Activated CD4-positive, alpha-beta T cell treated with anti-CD3 and anti-CD28 coated beads, Interleukin-2, Interleukin-6, amounts not matched to agents 100 ng/mL and 50 ng/mL, durations not matched to agents 16 hours and 8 hours (primary cell): Measurements from ENCODE around the gene ITGB1.
"Not testable (repeated sequence)": the region's sequence is repeated elsewhere in the genome, so short reads cannot be mapped to it uniquely, and the experiment has no call there.

Experiments used
- DNase-seq: peaks from one replicate; pipeline ENCODE4 v3.0.0-alpha.2; 2020

The ITGB1 gene

DNA sequence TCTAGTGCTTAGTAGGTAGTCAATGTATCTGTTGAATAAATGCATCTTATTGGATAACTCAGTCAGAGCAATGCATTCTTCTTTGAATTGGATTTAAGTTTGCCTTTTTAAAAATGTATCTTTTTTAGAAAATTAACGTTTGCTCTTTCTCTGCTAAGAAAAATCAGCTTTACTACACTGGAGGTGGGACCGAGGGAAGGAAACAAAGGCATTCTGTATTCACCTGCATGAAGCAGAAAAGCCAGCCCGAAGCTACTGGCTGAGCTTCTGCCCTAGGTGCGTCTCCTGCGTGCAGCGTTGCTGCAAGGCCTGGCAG lies 22.2 kb upstream of the ITGB1 start:
- DNase-seq: no peak

DNA sequence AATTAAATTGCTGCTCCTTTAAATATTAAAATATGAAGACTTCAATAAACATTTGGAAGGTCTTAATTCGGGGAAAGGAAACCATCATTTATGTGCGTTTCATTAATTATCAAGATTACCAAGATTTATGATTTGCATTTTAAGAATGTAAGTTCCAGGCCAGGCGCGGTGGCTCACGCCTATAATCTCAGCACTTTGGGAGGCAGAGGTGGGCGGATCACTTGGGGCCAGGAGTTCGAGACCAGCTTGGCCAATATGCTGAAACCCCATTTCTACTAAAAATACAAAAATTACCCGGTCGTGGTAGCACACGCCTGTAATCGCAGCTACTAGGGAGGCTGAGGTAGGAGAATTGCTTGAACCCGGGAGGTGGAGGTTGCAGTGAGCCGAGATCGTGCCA lies 21.7 kb upstream of the ITGB1 start:
- not testable (repeated sequence) for DNase-seq

DNA sequence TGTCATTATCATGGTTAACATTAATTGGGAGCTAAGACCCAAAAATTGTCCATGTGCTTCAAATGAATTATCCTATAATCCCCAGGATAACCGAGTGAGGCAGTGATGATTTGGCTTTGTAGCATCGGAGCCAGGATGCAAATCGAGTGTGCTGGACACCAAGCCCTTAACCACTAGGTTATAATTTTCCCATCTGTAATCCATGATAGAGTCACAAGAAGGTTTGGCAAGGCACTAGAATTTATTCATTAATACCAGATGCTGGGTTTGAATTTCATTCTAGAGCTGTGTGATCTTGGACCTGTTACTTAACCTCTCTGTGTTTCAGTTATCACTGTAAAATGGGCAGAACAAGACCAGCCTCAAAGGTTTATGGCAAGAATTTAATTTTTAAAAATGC lies 21.0 kb upstream of the ITGB1 start:
- DNase-seq: no peak

GRCh38 chr10:32977846-32978809 lies 20.1 kb upstream of the ITGB1 start:
- not testable (repeated sequence) for DNase-seq

- no peak for DNase-seq
Observed at GRCh38 chr10:32976338-32976737, 18.3 kb upstream of the ITGB1 start.

DNA sequence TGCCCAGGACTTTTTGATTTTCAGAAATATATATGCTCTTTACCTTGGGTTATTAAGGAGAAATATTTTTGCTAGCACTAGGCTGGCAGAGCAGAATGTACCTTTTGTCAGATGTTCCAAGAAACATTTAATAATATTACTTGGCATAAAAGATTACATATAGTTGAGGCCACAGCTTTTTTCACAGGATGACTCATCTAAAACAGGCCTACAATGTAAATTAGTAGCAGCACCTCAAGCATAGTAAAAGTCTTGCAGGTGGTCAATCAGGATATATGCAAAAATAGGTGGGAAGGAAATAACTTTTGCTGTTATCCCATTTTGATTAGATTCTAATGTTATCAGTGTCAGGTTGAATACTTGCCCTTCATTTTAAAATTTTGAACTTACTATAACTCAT lies 14.9 kb upstream of the ITGB1 start:
- no peak for DNase-seq

DNA sequence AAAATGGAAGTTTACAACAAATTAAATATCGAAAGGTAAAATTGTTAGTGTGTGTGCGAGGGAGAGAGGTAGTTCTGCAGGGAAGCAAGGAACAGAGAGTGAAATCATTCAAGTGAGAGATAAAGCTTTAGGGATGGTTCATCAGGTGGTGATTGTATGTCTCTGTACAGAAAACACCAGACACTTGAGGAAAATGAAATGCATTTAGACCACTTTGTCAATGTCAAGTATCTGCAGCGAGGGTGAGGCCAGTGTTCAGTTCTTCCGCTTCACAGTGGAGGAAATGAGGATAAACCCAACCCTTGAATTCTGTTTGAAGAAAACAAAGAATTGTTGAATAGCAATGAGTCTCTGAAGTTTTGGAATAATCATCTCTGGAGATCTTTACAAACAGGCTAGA lies 14.4 kb upstream of the ITGB1 start:
- no peak for DNase-seq

GRCh38 chr10:32971536-32972091 lies 13.6 kb upstream of the ITGB1 start:
- DNase-seq: no peak

DNA sequence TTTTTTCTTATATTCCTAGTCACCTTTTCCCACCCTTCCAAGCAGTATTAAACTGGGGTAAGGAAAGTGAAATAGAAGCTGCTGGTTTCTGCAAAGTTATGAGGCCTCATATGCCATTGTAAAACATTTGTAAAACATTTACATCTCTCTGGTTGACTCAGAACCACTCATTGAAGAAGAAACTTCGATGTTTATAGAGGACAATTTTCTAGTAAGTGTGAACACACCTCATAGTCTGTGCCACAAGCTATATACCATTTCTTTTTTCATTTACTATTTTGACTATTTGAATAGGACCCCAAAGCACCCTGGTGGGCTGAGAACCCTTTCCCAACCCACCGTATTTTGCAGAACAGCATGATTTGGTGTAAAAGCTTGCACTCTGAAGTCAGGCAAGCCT lies 12.9 kb upstream of the ITGB1 start:
- DNase-seq: no peak

DNA sequence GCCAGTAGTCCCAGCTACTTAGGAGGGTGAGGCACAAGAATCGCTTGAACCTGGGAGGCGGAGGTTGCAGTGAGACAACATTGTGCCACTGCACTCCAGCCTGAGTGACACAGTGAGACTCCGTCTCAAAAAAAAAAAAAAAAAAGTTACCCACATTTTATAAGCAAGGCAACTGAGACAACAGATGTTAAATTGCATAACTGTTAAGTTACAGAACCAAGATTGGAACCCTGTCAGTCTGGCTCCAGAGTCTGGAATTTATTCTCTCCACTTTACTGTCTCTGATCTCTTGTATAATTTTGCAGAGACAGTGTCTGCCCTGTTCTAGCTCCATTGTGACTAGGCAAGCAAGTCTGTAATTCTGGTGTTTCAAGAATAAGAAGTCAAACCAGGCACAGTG lies 6.2 kb upstream of the ITGB1 start:
- DNase-seq: no peak

DNA sequence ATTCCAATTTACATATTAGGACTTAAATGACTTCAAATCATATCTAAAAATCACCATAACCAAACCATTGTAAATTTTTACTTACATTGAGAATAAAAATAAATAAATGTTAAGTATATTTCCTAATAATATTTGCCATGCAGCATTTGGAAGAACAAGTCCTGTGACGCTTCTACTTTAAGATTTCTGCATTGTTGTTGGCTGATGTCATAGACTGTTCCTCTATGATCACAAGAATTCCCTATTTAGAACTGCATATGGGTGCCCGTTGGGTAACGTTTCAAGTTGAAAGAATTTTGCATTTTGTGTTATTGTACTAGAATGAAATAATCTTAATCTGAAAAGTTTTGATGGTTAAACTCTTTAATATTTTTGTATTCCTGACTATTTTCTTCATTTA lies 5.1 kb upstream of the ITGB1 start:
- no peak for DNase-seq

DNA sequence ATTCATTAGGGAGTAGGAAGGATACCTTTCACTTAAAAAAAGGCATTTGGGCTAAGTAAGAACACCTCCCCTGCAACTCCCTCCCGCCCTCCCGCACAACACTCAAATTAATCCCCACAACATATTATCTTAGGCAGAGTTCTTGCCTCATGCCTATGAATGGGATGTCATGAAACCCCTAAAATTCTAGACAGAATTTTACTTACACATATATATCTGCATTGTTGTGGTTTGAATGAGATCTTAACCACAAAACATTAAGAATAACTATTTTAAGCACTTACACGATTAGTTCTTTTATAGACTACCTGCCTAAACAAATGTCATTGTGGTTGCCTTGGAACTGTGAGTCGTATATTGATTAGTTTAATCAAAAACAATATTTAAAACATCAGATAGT lies 4.5 kb upstream of the ITGB1 start:
- no peak for DNase-seq

- no peak for DNase-seq
Observed at GRCh38 chr10:32961895-32962369, 3.9 kb upstream of the ITGB1 start.

DNA sequence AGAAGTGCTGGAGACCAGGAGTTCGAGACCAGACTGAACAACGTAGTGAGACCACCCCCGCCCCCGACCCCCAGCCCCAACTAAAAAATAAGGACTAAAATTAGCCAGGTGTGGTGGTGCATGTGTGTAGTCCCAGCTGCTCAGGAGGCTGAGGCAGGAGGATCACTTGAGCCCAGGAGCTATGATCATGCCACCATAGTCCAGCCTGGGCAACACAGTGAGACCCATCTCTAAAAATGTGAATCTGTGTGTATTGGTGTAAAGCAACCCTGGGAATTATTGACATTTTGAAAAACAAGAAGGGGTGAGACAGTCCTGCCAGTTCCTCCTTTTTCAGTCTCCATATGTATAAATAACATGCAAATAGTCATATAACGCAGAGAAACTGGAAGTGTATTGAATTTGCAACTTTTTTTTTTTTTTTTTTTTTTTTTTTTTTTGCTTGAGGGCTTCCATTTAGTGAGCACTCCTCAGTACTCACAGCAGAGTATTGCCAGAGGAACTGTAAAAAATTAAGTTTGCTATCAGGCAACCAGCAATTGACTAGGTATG lies 3.4 kb upstream of the ITGB1 start:
- no peak for DNase-seq

GRCh38 chr10:32960022-32960421 lies 2.0 kb upstream of the ITGB1 start:
- no peak for DNase-seq

GRCh38 chr10:32959006-32959920 lies 1.2 kb upstream of the ITGB1 start:
- DNase-seq: peak; percentile 86

DNA sequence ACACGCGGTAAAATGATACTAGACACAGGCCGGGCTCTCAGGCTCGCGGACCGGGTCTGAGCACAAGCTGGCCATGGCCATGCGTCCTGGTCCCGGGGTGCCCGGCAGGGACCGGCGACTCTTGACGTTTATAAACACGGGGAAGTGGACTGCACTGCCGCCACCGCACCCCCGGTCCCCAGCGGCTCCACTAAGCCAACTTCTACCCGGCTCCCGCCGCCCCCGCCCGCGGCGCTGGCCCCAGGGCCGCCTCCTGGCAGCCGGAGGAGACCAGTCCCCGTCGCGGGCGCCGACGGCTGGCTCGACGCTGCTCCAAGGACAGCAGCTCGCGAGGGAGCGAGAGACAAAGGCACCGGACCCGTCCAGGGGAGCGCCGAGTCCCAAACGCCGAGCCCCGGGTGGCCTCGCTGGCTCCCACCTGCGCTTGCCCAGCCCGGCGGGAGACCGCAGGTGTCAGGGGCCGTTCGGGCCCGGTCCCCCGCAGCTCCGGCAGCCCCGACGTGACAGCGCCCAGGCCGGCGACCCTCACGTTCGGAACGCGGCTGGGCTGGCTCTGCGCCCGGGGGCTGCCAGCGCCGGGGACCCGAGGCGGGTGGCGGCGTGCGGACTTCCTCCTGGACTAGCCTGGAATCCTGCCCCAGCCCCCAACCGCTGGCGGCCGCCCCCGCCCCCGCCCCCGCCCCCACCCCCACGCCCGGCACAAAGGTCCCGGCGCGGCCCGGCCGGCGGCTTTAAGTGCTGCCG lies 517 bp downstream of the ITGB1 start:
- DNase-seq: peak; percentile 54

GRCh38 chr10:32956365-32957197 lies 1.4 kb downstream of the ITGB1 start:
- DNase-seq: no peak

DNA sequence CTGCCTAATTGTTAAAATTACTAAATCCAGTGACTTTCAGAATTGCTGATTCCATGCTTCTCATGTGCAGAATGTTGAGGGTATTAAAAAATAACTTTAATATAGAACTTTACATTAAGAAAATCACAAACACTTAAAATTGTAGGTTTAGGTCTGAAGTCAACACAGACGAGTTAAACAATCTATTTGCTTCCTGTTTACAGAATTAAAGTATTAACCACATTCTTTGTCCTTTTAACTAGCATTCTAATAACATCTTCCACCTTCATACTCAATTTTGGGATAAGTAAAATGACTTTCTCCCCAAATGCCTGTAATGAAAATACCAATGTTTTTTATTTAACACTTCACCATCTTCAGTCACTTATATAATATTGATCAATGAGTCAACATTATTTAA lies 2.2 kb downstream of the ITGB1 start:
- DNase-seq: no peak

DNA sequence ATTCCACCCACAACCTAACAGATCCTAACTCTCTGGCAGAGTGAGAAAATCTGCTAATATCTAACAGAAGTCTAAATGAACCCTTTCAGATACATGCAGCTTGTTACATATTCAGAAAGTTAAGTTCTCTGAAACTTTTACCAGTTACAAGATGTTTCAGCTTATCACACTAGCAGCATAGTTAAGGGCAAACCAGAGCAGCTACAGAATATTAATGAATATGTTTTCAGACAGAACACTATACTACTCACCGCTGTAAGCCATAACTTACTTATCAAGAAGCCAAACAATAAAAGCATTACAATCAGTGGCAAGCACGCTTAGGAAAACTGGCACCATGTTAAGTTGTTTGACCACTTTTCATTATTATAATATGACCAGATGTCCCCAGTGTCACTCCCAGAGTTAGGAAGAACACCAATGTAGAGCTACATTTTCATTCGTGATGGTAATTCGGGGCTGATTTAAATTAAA lies 2.7 kb downstream of the ITGB1 start:
- DNase-seq: no peak

GRCh38 chr10:32954545-32955298 lies 3.3 kb downstream of the ITGB1 start:
- no peak for DNase-seq
